Caco-2 (cell line): ENCODE data around the gene NCLN. TPM values are rescaled to one million over a fixed set of nuclear protein-coding genes. Genes with fewer than 3 reads are reported as not detected.

Source experiments
- BruUV-seq: library from RNA; stranded (reverse); fragments of 400-500 nt; replicated peaks from 2 replicates; lab custom pipeline; 2021; lab: Mats Ljungman, UMichigan
- CTCF ChIA-PET: fragments of 300-600 bp; sonication (Branson Sonifier 250); formaldehyde crosslinking; loops from one replicate; lab custom pipeline; 2022; ENCODE audit warnings: antibody characterized with exemption; lab: Charles Lee
- POLR2A ChIA-PET: fragments of 300-600 bp; sonication (Branson Sonifier 250); formaldehyde crosslinking; loops from one replicate; lab custom pipeline; 2022; ENCODE audit warnings: antibody characterized with exemption; lab: Charles Lee
- DNase-seq, 2 experiments: peaks; one replicate each; pipeline versions ENCODE4 v3.0.0 to v3.0.0-alpha.2; 2020 to 2022
- H3K27me3 ChIP-seq: replicated peaks from 2 replicates; pipeline ENCODE4 v1.6.0; 2011; ENCODE audit warnings: low read length; ENCODE audit not compliant: control insufficient read depth, insufficient read depth
- H3K36me3 ChIP-seq: 2 replicates; pipeline ENCODE4 v1.5.1; 2011; ENCODE audit warnings: low read length; ENCODE audit not compliant: control insufficient read depth, insufficient read depth
- H3K4me1 ChIP-seq: fragments of 250-450 bp; sonication (Bioruptor Pico); 2 replicates; pipeline ENCODE4 v1.5.1; 2020; ENCODE audit warnings: mild to moderate bottlenecking
- H3K4me3 ChIP-seq: 2 replicates; pipeline ENCODE4 v1.5.1; 2011; ENCODE audit warnings: low read depth, mild to moderate bottlenecking, control low read depth, low read length
- H3K9me3 ChIP-seq: fragments of 250-450 bp; sonication (Bioruptor Pico); 2 replicates; pipeline ENCODE4 v1.5.1; 2020; ENCODE audit warnings: mild to moderate bottlenecking, moderate library complexity
- H3K27ac Mint-ChIP-seq: one replicate; pipeline ENCODE4 v1.8.0; 2022; ENCODE audit warnings: mixed read lengths; ENCODE audit not compliant: unreplicated experiment
- H3K27me3 Mint-ChIP-seq: one replicate; pipeline ENCODE4 v1.8.0; 2022; ENCODE audit warnings: mixed read lengths; ENCODE audit not compliant: insufficient read depth, unreplicated experiment
- H3K36me3 Mint-ChIP-seq: one replicate; pipeline ENCODE4 v1.8.0; 2022; ENCODE audit warnings: mild to moderate bottlenecking, mixed read lengths; ENCODE audit not compliant: insufficient read depth, unreplicated experiment
- H3K4me1 Mint-ChIP-seq: one replicate; pipeline ENCODE4 v1.8.0; 2022; ENCODE audit warnings: low read depth, mixed read lengths; ENCODE audit not compliant: unreplicated experiment
- H3K4me3 Mint-ChIP-seq: one replicate; pipeline ENCODE4 v1.8.0; 2022; ENCODE audit warnings: mild to moderate bottlenecking, moderate library complexity, mixed read lengths; ENCODE audit not compliant: unreplicated experiment
- H3K9me3 Mint-ChIP-seq: one replicate; pipeline ENCODE4 v1.8.0; 2022; ENCODE audit warnings: mixed read lengths; ENCODE audit not compliant: unreplicated experiment
- CTCF ChIP-seq, 2 experiments: fragments of 200-600 bp in 1 of 2; IDR thresholded peaks; 1 replicate in 1 of 2; 2 replicates in 1 of 2; pipeline versions ENCODE4 v1.5.1 to v1.8.0; 2011 to 2022; ENCODE audit warnings: antibody characterized with exemption in 1 of 2, control low read depth in 1 of 2, inconsistent platforms in 1 of 2, low read depth in 1 of 2, low read length in 1 of 2, mild to moderate bottlenecking in 1 of 2, moderate library complexity in 1 of 2; ENCODE audit not compliant: insufficient read depth in 1 of 2, severe bottlenecking in 1 of 2, unreplicated experiment in 1 of 2
- intact Hi-C: fragments of 100-400 bp; cut with micrococcal nuclease; formaldehyde crosslinking; loops from one replicate; pipeline ENCODE4 v1.10.0; 2022; ENCODE audit not compliant: unreplicated experiment
- total RNA-seq: library from RNA; stranded (reverse); gene quantifications from 2 replicates; pipeline ENCODE4 v1.2.3, GENCODE V29; 2022

NCLN gene
- total RNA-seq, 1 experiment from 2014 or later, result 87.3 TPM

GRCh38 chr19:3151563-3152418, 33.9 kb upstream of the NCLN start:
- no TSS peak for BruUV-seq
- H3K9me3 Mint-ChIP-seq, result no peaks in the 10 kb centered on the region
- CTCF ChIA-PET, result no interaction called here

GRCh38 chr19:3152419-3152780, 33.3 kb upstream of the NCLN start:
- no peak overlapping the region for H3K4me3 Mint-ChIP-seq
- POLR2A ChIA-PET, result no interaction called here

More at GRCh38 chr19:3151563-3152418, 33.9 kb upstream of the NCLN start:
- intact Hi-C loops, result no loop called here
- TF ChIP-seq CTCF (IDR thresholded peaks at IDR 0.05; ENCODE audit: insufficient read depth in 1 of 2, low read depth in 1 of 2, low read length in 1 of 2, severe bottlenecking in 1 of 2, unreplicated experiment in 1 of 2), result no peak
- no peaks in the 10 kb centered on the region for H3K36me3 Mint-ChIP-seq
- H3K9me3 ChIP-seq, result no peaks in the 10 kb centered on the region
- H3K27me3 ChIP-seq, result no peaks in the 10 kb centered on the region
- no peak overlapping the region for H3K27ac Mint-ChIP-seq
- POLR2A ChIA-PET, result no interaction called here
- no peaks in the 10 kb centered on the region for H3K4me1 ChIP-seq
- H3K36me3 ChIP-seq, result no peaks in the 10 kb centered on the region
- no peak overlapping the region for H3K4me3 Mint-ChIP-seq
- H3K4me1 Mint-ChIP-seq, result no peaks in the 10 kb centered on the region
- H3K4me3 ChIP-seq, result no peak overlapping the region
- no peak for DNase-seq
- H3K27me3 Mint-ChIP-seq, result peaks cover 7% of the 10 kb centered on the region

More at GRCh38 chr19:3152419-3152780, 33.3 kb upstream of the NCLN start:
- no peaks in the 10 kb centered on the region for H3K9me3 ChIP-seq
- Mint-ChIP-seq H3K9me3 (no peaks in the 10 kb centered on the region), H3K4me1 (no peaks in the 10 kb centered on the region), H3K27me3 (peaks cover 7% of the 10 kb centered on the region), H3K27ac (no peak overlapping the region), H3K36me3 (no peaks in the 10 kb centered on the region)
- no peaks in the 10 kb centered on the region for H3K27me3 ChIP-seq
- H3K36me3 ChIP-seq, result no peaks in the 10 kb centered on the region
- no TSS peak for BruUV-seq
- CTCF ChIA-PET, result no interaction called here
- TF ChIP-seq CTCF (IDR thresholded peaks at IDR 0.05; ENCODE audit: insufficient read depth in 1 of 2, low read depth in 1 of 2, low read length in 1 of 2, severe bottlenecking in 1 of 2, unreplicated experiment in 1 of 2), result no peak
- no peak for DNase-seq
- H3K4me3 ChIP-seq, result no peak overlapping the region
- intact Hi-C loops, result no loop called here
- no peaks in the 10 kb centered on the region for H3K4me1 ChIP-seq
